DOHH2 (cell line): Measurements from ENCODE around the gene CLASP1.
A peak's percentile ranks its signal among the peaks of the same experiment; 100 is the strongest.

Experiments
- H3F3A ChIP-seq: fragments of 200-600 bp; sonication (generic), shearing (Covaris generic); 2 replicates; pipeline ENCODE4 v1.6.0; 2016; ENCODE audit warnings: antibody characterized with exemption, mild to moderate bottlenecking; ENCODE audit not compliant: control insufficient read depth, insufficient read depth
- H3K27ac ChIP-seq: fragments of 200-600 bp; sonication (generic); 2 replicates; pipeline ENCODE4 v1.5.1; 2014; ENCODE audit warnings: low read depth, mild to moderate bottlenecking, low read length, moderate library complexity
- H3K27me3 ChIP-seq: fragments of 200-600 bp; sonication (generic); 2 replicates; pipeline ENCODE4 v1.6.1; 2014; ENCODE audit warnings: mild to moderate bottlenecking, low read length, mixed read lengths; ENCODE audit not compliant: control insufficient read depth
- H3K36me3 ChIP-seq: fragments of 200-600 bp; sonication (generic); 2 replicates; pipeline ENCODE4 v1.6.1; 2014; ENCODE audit warnings: mild to moderate bottlenecking, low read length, moderate library complexity, mixed read lengths; ENCODE audit not compliant: control insufficient read depth
- H3K4me1 ChIP-seq: fragments of 200-600 bp; sonication (generic); 2 replicates; pipeline ENCODE4 v1.6.1; 2014; ENCODE audit warnings: mild to moderate bottlenecking, low read length, mixed read lengths; ENCODE audit not compliant: control insufficient read depth
- H3K4me2 ChIP-seq: fragments of 200-600 bp; sonication (generic); 2 replicates; pipeline ENCODE4 v1.6.0; 2014; ENCODE audit warnings: mild to moderate bottlenecking, low read length, moderate library complexity
- H3K4me3 ChIP-seq: fragments of 200-600 bp; sonication (generic); 2 replicates; pipeline ENCODE4 v1.5.1; 2014; ENCODE audit warnings: mild to moderate bottlenecking, low read length, mixed read lengths
- H3K79me2 ChIP-seq: fragments of 200-600 bp; sonication (generic); 2 replicates; pipeline ENCODE4 v1.6.1; 2014; ENCODE audit warnings: mild to moderate bottlenecking, low read length, mixed read lengths; ENCODE audit not compliant: control insufficient read depth
- H3K9me2 ChIP-seq: fragments of 200-600 bp; sonication (generic); replicated peaks from 2 replicates; pipeline ENCODE4 v1.6.1; 2014; ENCODE audit warnings: mild to moderate bottlenecking, low read length, mixed read lengths; ENCODE audit not compliant: control insufficient read depth
- H3K9me3 ChIP-seq: fragments of 200-600 bp; sonication (generic); 2 replicates; pipeline ENCODE4 v1.6.1; 2014; ENCODE audit warnings: antibody characterized with exemption, low read length, mixed read lengths; ENCODE audit not compliant: control insufficient read depth, insufficient read depth
- H4K20me1 ChIP-seq: fragments of 200-600 bp; sonication (generic); 2 replicates; pipeline ENCODE4 v1.6.0; 2014; ENCODE audit warnings: low read depth, mild to moderate bottlenecking, antibody characterized with exemption, low read length, moderate library complexity; ENCODE audit not compliant: control insufficient read depth, insufficient read depth
- CTCF ChIP-seq: fragments of 200-600 bp; sonication (generic); IDR thresholded peaks from one replicate; pipeline ENCODE4 v1.5.1; 2014; ENCODE audit warnings: antibody characterized with exemption, mild to moderate bottlenecking, low read depth, low read length; ENCODE audit not compliant: poor library complexity, severe bottlenecking
- EZH2phosphoT487 ChIP-seq: fragments of 200-600 bp; sonication (generic); IDR thresholded peaks from 2 replicates; pipeline ENCODE4 v1.6.1; 2017; ENCODE audit warnings: borderline replicate concordance, mild to moderate bottlenecking, antibody characterized with exemption, low read length, moderate library complexity, mixed read lengths

Gene CLASP1

GRCh38 chr2:121501031-121501430 is 148.2 kb downstream of the CLASP1 start:
- H3K4me1 ChIP-seq = no peaks in the 10 kb centered on the region
- no peak overlapping the region for H3K27ac ChIP-seq
- TF ChIP-seq CTCF = no peak
- TF ChIP-seq EZH2phosphoT487 = no peak
- H3K27me3 ChIP-seq = no peaks in the 10 kb centered on the region
- H4K20me1 ChIP-seq = no peaks in the 10 kb centered on the region
- no peaks in the 10 kb centered on the region for H3F3A ChIP-seq
- no peaks in the 10 kb centered on the region for H3K9me2 ChIP-seq
- no peak overlapping the region for H3K4me3 ChIP-seq
- peaks cover 61% of the 10 kb centered on the region for H3K36me3 ChIP-seq
- peaks cover under 1% of the 10 kb centered on the region for H3K79me2 ChIP-seq
- H3K4me2 ChIP-seq = no peak overlapping the region
- no peaks in the 10 kb centered on the region for H3K9me3 ChIP-seq

- H3K27ac ChIP-seq = no peak overlapping the region
- H3K36me3 ChIP-seq = peaks cover 46% of the 10 kb centered on the region
- no peaks in the 10 kb centered on the region for H3K27me3 ChIP-seq
- H3K4me1 ChIP-seq = peaks cover 4% of the 10 kb centered on the region
- TF ChIP-seq CTCF (no peak), EZH2phosphoT487 (no peak)
- H4K20me1 ChIP-seq = no peaks in the 10 kb centered on the region
- H3K9me3 ChIP-seq = no peaks in the 10 kb centered on the region
- no peak overlapping the region for H3K4me2 ChIP-seq
- no peaks in the 10 kb centered on the region for H3K9me2 ChIP-seq
- no peak overlapping the region for H3K4me3 ChIP-seq
- H3K79me2 ChIP-seq = peaks cover 2% of the 10 kb centered on the region; the same call in 1 of the 2 replicates
- H3F3A ChIP-seq = no peaks in the 10 kb centered on the region
These were observed 150.5 kb downstream of the CLASP1 start for GRCh38 chr2:121498731-121499130.

- no peak for TF ChIP-seq CTCF
- TF ChIP-seq EZH2phosphoT487 = no peak
These were observed 156.9 kb downstream of the CLASP1 start for GRCh38 chr2:121492409-121492808.

More at GRCh38 chr2:121492409-121492808, 156.9 kb downstream of the CLASP1 start:
- Histone ChIP-seq H4K20me1 (no peaks in the 10 kb centered on the region), H3K9me3 (no peaks in the 10 kb centered on the region), H3K36me3 (peaks cover 14% of the 10 kb centered on the region; the same call in 1 of the 2 replicates), H3K4me1 (peaks cover 19% of the 10 kb centered on the region), H3K4me2 (peak overlapping the region; percentile 38), H3F3A (no peaks in the 10 kb centered on the region), H3K4me3 (0 out of 2 replicates have a peak overlapping the region, but pooled peaks have one; percentile 15), H3K27me3 (no peaks in the 10 kb centered on the region), H3K9me2 (no peaks in the 10 kb centered on the region), H3K79me2 (peaks cover 17% of the 10 kb centered on the region), H3K27ac (no peak overlapping the region)
